Stomach smooth muscle (tissue), 2 donors: ENCODE data around the gene P2RY14.

Experiments used
- H3K27ac ChIP-seq: one replicate; pipeline ENCODE4 v1.7.0; 2013; ENCODE audit warnings: mild to moderate bottlenecking, low read length, inconsistent platforms
- H3K27me3 ChIP-seq, 2 donors: one replicate each; pipeline ENCODE4 v1.7.0; 2013; ENCODE audit warnings: low read length in 2 of 2; ENCODE audit not compliant: insufficient read depth in 2 of 2, control insufficient read depth in 1 of 2
- H3K36me3 ChIP-seq, 2 donors: one replicate each; pipeline ENCODE4 v1.7.0; 2013; ENCODE audit warnings: low read length in 2 of 2; ENCODE audit not compliant: control insufficient read depth in 2 of 2, insufficient read depth in 2 of 2
- H3K4me1 ChIP-seq: one replicate; pipeline ENCODE4 v1.7.0; 2013; ENCODE audit warnings: low read length; ENCODE audit not compliant: control insufficient read depth, insufficient read depth
- H3K4me3 ChIP-seq, 2 donors: one replicate each; pipeline ENCODE4 v1.7.0; 2013; ENCODE audit warnings: low read length in 2 of 2
- H3K9ac ChIP-seq, 2 donors: one replicate each; pipeline ENCODE4 v1.7.0; 2013; ENCODE audit warnings: low read length in 2 of 2, mild to moderate bottlenecking in 1 of 2
- H3K9me3 ChIP-seq, 2 donors: one replicate each; pipeline ENCODE4 v1.7.0; 2013; ENCODE audit warnings: low read length in 2 of 2; ENCODE audit not compliant: control insufficient read depth in 2 of 2
- donor health status: healthy.
- donor health status: Pancreatic carcinoma.

Gene P2RY14

DNA sequence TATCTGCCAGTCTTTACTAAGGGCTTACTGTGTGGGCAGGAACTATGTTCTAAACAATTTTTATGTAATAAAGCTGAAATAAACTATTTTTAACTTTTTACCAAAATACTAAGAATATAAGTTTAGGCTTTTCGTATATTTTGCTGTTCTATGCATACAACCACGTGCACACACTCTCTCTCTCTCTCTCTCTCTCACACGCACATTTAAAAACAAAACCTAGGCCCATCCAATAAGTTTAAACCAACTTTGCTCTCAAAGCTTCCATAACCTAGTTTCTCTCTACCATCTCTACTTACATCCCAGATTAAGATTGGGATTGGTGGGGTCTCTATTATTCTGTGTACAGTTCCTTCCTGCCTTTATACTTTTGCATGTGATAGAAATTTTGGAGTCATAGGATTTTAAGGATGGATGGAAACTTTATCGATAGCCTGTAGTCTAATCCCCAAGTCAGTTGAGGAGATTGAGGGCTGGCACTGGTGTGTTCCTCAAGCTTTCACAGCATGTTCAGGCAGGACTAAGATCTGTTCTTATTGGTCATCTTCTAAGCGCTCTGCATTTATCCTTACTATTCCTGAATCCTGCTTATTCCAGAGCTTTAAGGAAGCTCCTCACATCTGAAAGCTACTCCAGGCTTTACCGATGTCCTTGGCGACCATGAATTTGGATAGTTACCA lies 77.2 kb downstream of the P2RY14 start:
- H3K9ac ChIP-seq = no peak overlapping the region
- no peaks in the 10 kb centered on the region for H3K27me3 ChIP-seq
- no peak overlapping the region for H3K4me3 ChIP-seq
- H3K9me3 ChIP-seq = no peaks in the 10 kb centered on the region
- no peaks in the 10 kb centered on the region for H3K36me3 ChIP-seq
- H3K4me1 ChIP-seq = no peaks in the 10 kb centered on the region
- H3K27ac ChIP-seq = no peak overlapping the region

- Histone ChIP-seq H3K9me3 (no peaks in the 10 kb centered on the region), H3K4me3 (no peak overlapping the region), H3K4me1 (no peaks in the 10 kb centered on the region), H3K36me3 (no peaks in the 10 kb centered on the region), H3K9ac (no peak overlapping the region), H3K27me3 (no peaks in the 10 kb centered on the region), H3K27ac (no peak overlapping the region)
Measured at GRCh38 chr3:151200586-151200985, 77.8 kb downstream of the P2RY14 start.

- H3K27ac ChIP-seq = no peak overlapping the region
Measured at GRCh38 chr3:151199554-151200438, 78.5 kb downstream of the P2RY14 start.

DNA sequence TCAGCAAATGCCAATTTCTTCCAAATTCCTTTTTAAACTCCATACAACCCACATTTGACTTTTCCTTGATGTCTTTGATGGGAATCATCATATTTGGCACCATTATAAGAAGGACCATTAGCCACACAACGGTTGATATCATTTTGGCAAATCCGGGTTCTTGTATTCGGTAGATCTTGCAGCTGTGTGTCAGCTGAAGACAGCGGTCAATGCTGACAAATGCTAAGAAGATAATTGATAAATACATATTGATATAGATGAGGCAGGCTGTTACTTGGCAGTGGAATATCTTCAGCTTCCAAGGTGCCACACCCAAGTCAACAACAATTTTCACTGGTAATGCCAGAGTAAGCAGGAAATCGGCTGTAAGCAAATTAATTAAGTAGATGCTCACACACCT lies 79.5 kb downstream of the P2RY14 start:
- no peaks in the 10 kb centered on the region for H3K4me1 ChIP-seq
- H3K4me3 ChIP-seq = no peak overlapping the region
- H3K9me3 ChIP-seq = no peaks in the 10 kb centered on the region
- no peak overlapping the region for H3K9ac ChIP-seq
- no peaks in the 10 kb centered on the region for H3K27me3 ChIP-seq
- no peak overlapping the region for H3K27ac ChIP-seq
- H3K36me3 ChIP-seq = no peaks in the 10 kb centered on the region

More at GRCh38 chr3:151199554-151200438, 78.5 kb downstream of the P2RY14 start:
- H3K4me3 ChIP-seq = no peak overlapping the region
- H3K36me3 ChIP-seq = no peaks in the 10 kb centered on the region
- no peaks in the 10 kb centered on the region for H3K9me3 ChIP-seq
- H3K27me3 ChIP-seq = no peaks in the 10 kb centered on the region
- H3K4me1 ChIP-seq = no peaks in the 10 kb centered on the region
- no peak overlapping the region for H3K9ac ChIP-seq

DNA sequence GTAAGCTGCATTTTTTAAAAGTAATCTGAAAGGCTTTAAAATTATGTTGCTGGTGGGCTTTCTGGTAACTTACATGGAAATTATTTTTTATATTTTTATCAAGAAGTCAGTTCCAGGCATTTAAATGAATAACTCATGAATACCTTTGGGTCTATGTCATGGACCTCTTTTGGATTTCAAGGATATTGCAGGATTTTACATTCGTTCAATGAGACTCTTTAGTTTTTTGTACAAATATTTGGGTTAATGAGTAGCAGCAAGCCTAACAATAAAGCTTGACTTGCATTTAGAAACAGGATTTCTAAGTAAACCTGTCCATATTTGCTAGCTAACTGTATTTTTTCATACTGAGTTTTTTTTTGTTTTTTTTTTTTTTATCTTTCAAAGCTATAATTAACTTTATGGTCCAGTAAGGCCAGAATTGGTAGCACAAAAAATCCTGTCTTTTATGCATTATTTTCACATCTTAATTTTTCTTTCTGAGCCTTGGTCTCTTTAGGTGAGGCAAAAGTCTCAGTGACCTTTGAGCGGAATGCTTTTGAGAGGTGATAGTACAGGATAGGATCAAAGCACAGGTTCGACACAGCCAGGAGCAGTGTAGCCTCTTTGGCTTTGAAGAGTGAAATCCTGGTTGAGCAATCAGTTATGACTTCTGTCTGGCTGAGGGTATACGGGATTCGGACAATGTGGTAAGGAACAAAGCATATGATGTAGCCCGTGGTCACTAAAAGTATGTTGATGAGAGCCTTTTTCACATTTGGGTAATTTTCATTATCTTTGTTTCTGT lies 80.2 kb downstream of the P2RY14 start:
- Histone ChIP-seq H3K36me3 (no peaks in the 10 kb centered on the region), H3K4me3 (no peak overlapping the region), H3K4me1 (no peaks in the 10 kb centered on the region), H3K9me3 (no peaks in the 10 kb centered on the region), H3K9ac (no peak overlapping the region), H3K27me3 (no peaks in the 10 kb centered on the region), H3K27ac (no peak overlapping the region)

DNA sequence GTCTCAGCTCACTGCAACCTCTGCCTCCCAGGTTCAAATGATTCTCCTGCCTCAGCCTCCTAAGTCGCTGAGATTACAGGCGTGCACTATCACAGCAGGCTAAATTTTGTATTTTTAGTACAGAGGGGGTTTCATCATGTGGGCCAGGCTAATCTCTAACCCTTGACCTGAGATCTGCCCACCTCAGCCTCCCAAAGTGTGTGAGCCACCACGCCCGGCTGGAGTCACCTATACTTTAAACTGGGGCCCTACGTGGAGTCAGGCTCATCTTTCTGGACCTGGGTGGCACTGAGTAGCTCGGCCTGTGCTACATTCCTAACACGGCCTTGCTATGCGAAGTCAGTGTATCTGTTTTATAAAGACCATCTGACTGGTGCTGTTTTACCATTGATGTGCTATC lies 81.1 kb downstream of the P2RY14 start:
- Histone ChIP-seq H3K36me3 (no peaks in the 10 kb centered on the region), H3K9ac (no peak overlapping the region)

DNA sequence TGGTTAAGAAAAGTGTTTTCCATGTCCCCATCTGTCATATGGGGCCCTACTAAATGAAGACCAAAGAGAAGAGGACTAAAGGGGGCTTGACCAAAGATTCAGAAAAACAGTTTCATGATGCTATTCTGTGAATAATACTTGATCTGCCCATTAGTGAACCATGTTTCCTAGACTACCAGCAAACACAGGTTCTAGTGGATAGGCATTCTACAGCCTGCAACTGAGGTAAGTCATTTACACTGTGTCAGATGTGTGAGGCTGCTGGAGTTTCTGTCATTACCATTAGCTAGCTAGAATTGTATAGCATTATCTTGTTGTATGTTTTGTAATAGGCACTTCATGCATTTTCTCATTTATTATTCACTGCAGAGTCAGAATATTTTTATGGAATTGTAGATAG lies 81.9 kb downstream of the P2RY14 start:
- H3K4me1 ChIP-seq = no peaks in the 10 kb centered on the region

More for the DNA sequence above, 81.1 kb downstream of the P2RY14 start:
- H3K9me3 ChIP-seq = no peaks in the 10 kb centered on the region
- no peak overlapping the region for H3K4me3 ChIP-seq
- no peak overlapping the region for H3K27ac ChIP-seq
- H3K27me3 ChIP-seq = no peaks in the 10 kb centered on the region
- H3K4me1 ChIP-seq = no peaks in the 10 kb centered on the region

DNA sequence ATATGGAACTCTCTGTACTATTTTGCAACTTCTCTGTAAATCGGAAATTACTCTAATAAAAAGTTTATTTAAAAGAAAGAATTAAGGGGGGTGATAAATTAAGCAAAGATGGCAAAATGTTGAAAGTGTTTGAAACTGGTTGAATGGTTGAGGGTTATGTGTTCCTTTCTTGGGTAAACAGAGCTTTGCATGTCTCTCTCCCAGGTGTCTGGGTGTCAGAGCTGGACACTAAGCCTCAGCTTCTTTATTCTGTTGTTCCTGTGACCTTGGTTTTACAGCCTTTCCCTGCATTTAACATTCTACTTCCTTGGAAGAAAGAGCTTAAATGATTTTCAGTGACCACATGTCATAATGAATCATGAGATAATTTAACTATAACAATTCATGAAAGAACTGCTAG lies 82.5 kb downstream of the P2RY14 start:
- Histone ChIP-seq H3K9ac (no peak overlapping the region), H3K4me1 (no peaks in the 10 kb centered on the region), H3K27me3 (no peaks in the 10 kb centered on the region), H3K36me3 (no peaks in the 10 kb centered on the region), H3K9me3 (no peaks in the 10 kb centered on the region), H3K4me3 (no peak overlapping the region), H3K27ac (no peak overlapping the region)

More for the DNA sequence above, 81.9 kb downstream of the P2RY14 start:
- no peaks in the 10 kb centered on the region for H3K36me3 ChIP-seq
- no peak overlapping the region for H3K27ac ChIP-seq
- H3K4me3 ChIP-seq = no peak overlapping the region
- H3K9ac ChIP-seq = no peak overlapping the region
- H3K27me3 ChIP-seq = no peaks in the 10 kb centered on the region
- H3K9me3 ChIP-seq = no peaks in the 10 kb centered on the region

GRCh38 chr3:151192545-151192944 lies 85.8 kb downstream of the P2RY14 start:
- H3K27me3 ChIP-seq = no peaks in the 10 kb centered on the region
- no peaks in the 10 kb centered on the region for H3K9me3 ChIP-seq
- no peak overlapping the region for H3K4me3 ChIP-seq
- no peak overlapping the region for H3K9ac ChIP-seq
- no peak overlapping the region for H3K27ac ChIP-seq
- H3K36me3 ChIP-seq = peaks cover 0 to 2% of the 10 kb centered on the region in 2 donors
- H3K4me1 ChIP-seq = no peaks in the 10 kb centered on the region

DNA sequence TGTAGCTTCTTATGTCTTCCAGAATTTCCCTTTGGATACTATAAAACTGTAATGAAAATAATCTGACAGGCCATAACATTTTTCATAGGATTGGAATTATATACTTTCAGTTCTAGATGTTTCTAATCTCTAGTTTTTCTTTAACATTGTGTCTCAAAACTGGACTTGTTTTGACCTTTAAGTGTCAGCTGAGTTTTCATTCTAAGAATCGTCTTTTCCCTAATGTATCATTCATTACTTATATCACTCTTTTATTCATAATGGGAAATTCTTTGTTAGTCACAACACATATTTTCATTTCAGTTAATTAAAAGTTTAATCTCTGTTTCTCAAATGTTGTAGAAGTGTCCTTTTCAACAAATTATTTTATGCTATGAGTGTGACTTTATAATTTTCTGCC lies 87.2 kb downstream of the P2RY14 start:
- H3K36me3 ChIP-seq = peaks cover 0 to 2% of the 10 kb centered on the region in 2 donors
- no peaks in the 10 kb centered on the region for H3K27me3 ChIP-seq
- no peak overlapping the region for H3K9ac ChIP-seq
- no peak overlapping the region for H3K27ac ChIP-seq
- no peaks in the 10 kb centered on the region for H3K9me3 ChIP-seq
- no peak overlapping the region for H3K4me3 ChIP-seq
- H3K4me1 ChIP-seq = no peaks in the 10 kb centered on the region
